Hepatic stellate cell (primary cell): ENCODE data around the gene POFUT1.
A peak's percentile ranks its signal among the peaks of the same experiment; 100 is the strongest.

ENCODE experiments used
- DNase-seq: peaks from one replicate; pipeline ENCODE4 v3.0.0; 2011; ENCODE audit warnings: low spot score

Gene POFUT1

GRCh38 chr20:32278199-32278643 is 70.5 kb downstream of the POFUT1 start:
- no peak for DNase-seq

GRCh38 chr20:32281711-32282110 is 74.0 kb downstream of the POFUT1 start:
- DNase-seq = no peak

- no peak for DNase-seq
These were observed 74.8 kb downstream of the POFUT1 start for GRCh38 chr20:32282461-32282860.

GRCh38 chr20:32285082-32285620 is 77.5 kb downstream of the POFUT1 start:
- DNase-seq = no peak

GRCh38 chr20:32285621-32286371 is 78.1 kb downstream of the POFUT1 start:
- peak; percentile 10 for DNase-seq

GRCh38 chr20:32287231-32287638 is 79.6 kb downstream of the POFUT1 start:
- DNase-seq = no peak
